ENCODE measurements around the gene ZDHHC7. TPM values are rescaled to one million over a fixed set of nuclear protein-coding genes. Genes with fewer than 3 reads are reported as not detected.

The ZDHHC7 gene
- total RNA-seq, 3 donors from 2014 or later: 38.7 to 69.6 (median 41.1) TPM

DNA sequence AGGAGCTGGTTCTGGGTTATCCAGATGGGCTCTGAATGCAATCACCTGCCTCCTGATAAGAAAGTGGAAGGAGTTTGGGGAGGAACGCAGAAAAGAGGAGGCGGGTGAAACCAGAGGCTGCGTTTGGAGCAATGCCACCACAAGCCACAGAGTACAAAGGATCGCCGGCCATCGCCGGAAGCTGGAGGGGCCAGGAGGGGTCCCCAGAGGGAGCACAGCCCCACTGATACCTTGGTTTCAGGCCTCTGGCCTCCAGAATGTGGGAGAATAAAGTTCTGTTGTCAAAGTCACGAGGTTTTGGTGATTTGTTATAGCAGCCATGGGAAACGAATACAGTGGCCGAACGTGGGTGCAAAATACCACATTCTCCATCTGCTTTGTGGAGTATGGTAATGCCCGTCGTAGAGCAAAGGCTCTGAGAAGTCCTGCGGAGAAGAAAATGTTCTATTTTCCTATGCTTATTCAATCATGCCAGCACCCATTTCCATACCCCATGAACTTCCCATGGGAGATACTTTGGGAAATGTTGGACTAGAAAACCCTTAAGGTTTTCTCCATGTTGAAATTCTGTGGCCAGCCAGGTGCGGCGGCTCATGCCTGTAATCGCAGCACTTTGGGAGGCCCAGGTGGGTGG is 51.4 kb downstream of the ZDHHC7 start:
- Histone ChIP-seq H3K9me3 (no peaks in the 10 kb centered on the region), H3K27ac (no peak overlapping the region), H3K27me3 (no peaks in the 10 kb centered on the region), H3K4me1 (no peaks in the 10 kb centered on the region), H3K4me3 (no peak overlapping the region), H3K36me3 (no peaks in the 10 kb centered on the region)
- TF ChIP-seq POLR2A (IDR thresholded peaks at IDR 0.05): no peak
- TF ChIP-seq POLR2AphosphoS5 (IDR thresholded peaks at IDR 0.05): no peak
- TF ChIP-seq, protein P1, sequence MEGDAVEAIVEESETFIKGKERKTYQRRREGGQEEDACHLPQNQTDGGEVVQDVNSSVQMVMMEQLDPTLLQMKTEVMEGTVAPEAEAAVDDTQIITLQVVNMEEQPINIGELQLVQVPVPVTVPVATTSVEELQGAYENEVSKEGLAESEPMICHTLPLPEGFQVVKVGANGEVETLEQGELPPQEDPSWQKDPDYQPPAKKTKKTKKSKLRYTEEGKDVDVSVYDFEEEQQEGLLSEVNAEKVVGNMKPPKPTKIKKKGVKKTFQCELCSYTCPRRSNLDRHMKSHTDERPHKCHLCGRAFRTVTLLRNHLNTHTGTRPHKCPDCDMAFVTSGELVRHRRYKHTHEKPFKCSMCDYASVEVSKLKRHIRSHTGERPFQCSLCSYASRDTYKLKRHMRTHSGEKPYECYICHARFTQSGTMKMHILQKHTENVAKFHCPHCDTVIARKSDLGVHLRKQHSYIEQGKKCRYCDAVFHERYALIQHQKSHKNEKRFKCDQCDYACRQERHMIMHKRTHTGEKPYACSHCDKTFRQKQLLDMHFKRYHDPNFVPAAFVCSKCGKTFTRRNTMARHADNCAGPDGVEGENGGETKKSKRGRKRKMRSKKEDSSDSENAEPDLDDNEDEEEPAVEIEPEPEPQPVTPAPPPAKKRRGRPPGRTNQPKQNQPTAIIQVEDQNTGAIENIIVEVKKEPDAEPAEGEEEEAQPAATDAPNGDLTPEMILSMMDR (IDR thresholded peaks at IDR 0.05): no peak
- no peak for DNase-seq (ENCODE audit: low spot score in 2 of 2)
- intact Hi-C loops (cut with DNase I; ENCODE audit: low total_unique reads): loop anchor here (10.0 kb wide), 1 partner anchor 205 kb away; no protein-coding TSS in a partner anchor

DNA sequence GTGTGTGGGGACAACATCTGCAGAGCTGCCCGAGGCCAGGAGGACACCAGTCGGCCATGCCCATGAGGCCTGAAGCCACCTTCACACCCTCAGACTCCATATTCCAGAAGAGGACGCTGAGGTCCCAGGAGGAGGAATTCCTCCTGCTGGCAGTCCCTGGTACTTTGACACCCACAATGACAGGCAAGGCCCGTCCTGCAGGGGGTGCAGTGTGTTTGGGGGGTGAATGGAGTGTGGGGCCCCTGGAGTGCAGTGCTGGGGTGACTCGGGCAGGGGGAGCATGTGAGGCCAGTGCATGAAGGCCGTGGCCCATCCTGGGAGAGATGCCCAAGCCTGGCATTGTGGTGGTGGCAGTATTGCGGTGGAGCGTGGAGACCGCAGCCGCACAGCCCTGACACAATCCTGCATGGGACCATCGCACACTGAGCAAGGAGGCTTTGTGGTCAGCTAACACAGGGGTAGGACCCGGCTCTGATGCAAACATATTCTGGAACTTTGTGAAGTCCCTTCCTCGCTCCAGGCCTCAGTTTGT is 52.2 kb downstream of the ZDHHC7 start:
- TF ChIP-seq, protein P1 (IDR thresholded peaks at IDR 0.05): no peak
- TF ChIP-seq POLR2AphosphoS5 (IDR thresholded peaks at IDR 0.05) (no peak), POLR2A (IDR thresholded peaks at IDR 0.05) (no peak)

DNA sequence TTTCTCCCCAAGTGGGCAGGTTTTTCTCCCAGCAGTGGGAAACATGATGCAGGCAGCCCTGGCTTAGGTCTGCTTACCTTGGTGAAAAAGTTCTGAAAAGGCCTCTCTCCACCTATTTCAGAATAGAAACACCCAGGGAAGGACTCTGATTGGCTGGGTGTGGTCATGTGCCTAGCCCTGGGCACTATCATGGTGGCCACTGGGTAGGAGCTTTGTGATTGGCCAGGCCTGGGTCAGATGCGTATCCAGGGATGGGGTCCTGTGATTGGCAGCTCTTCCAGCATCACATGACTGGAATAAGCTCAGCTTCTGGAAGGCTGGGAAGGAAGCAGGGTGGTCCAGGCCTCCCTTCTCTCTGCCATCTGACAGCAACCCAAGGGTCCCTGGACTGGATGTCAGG is 53.5 kb downstream of the ZDHHC7 start:
- Histone ChIP-seq H3K36me3 (no peaks in the 10 kb centered on the region), H3K4me3 (no peak overlapping the region), H3K9me3 (no peaks in the 10 kb centered on the region), H3K27me3 (no peaks in the 10 kb centered on the region), H3K27ac (no peak overlapping the region), H3K4me1 (no peaks in the 10 kb centered on the region)
- DNase-seq (ENCODE audit: low spot score in 2 of 2): no peak
- TF ChIP-seq, protein P1 (IDR thresholded peaks at IDR 0.05): no peak
- TF ChIP-seq POLR2A (IDR thresholded peaks at IDR 0.05) (no peak), POLR2AphosphoS5 (IDR thresholded peaks at IDR 0.05) (no peak)
- intact Hi-C loops (cut with DNase I; ENCODE audit: low total_unique reads): loop anchor here (10.0 kb wide), 1 partner anchor 203 kb away; no protein-coding TSS in a partner anchor

More for the DNA sequence above, 52.2 kb downstream of the ZDHHC7 start:
- no peak for DNase-seq (ENCODE audit: low spot score in 2 of 2)
- Histone ChIP-seq H3K27ac (no peak overlapping the region), H3K9me3 (no peaks in the 10 kb centered on the region), H3K4me1 (no peaks in the 10 kb centered on the region), H3K4me3 (no peak overlapping the region), H3K27me3 (no peaks in the 10 kb centered on the region), H3K36me3 (no peaks in the 10 kb centered on the region)
- intact Hi-C loops (cut with DNase I; ENCODE audit: low total_unique reads): loop anchor here (10.0 kb wide), 1 partner anchor 204 kb away; no protein-coding TSS in a partner anchor

DNA sequence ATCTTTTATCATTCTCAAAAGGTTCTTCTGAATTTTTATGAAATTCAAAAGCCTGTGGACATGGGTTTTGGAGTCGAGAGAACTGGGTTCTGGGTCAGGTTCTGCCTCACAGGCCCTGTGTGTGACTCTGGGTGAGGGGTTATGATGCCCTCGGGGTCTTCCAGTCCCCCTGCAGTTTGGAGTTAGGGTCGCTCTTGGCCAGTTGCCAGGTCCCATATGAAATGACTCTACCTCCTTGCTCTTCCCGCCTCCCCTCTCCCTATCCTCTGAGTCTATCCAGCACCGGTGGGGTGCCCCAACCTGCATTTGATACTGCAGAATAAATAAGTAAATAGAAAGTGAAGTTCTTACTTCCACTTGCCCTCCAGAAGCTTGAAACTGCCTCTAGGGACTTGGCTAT is 54.1 kb downstream of the ZDHHC7 start:
- no peaks in the 10 kb centered on the region for H3K27me3 ChIP-seq
- no peaks in the 10 kb centered on the region for H3K4me1 ChIP-seq
- no peaks in the 10 kb centered on the region for H3K9me3 ChIP-seq
- intact Hi-C loops (cut with DNase I; ENCODE audit: low total_unique reads): loop anchor here (10.0 kb wide), 1 partner anchor 202 kb away; no protein-coding TSS in a partner anchor
- no peak overlapping the region for H3K27ac ChIP-seq
- H3K36me3 ChIP-seq: no peaks in the 10 kb centered on the region
- H3K4me3 ChIP-seq: no peak overlapping the region
- no peak for TF ChIP-seq POLR2AphosphoS5 (IDR thresholded peaks at IDR 0.05)
- TF ChIP-seq POLR2A (IDR thresholded peaks at IDR 0.05): no peak
- DNase-seq (ENCODE audit: low spot score in 2 of 2): no peak

DNA sequence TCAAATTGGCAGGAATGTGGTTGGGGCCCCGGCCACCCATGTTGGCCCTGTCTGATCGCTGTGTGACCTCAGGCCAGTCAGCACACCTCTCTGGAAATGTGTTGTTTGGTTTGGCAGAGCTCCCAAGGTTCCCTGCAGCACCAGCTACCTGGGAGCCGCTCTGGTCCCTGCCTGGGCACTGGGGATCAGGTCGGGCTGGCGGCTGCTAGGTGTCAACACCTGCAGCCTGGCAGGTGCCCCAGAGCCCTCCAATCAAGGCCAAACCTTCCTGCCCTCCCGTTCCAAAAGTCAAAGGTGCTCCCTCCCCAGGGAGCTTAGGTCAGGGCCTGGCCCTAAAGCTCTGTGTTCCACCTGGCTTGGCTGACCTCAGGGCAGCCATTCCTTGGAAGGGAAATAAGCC is 55.9 kb downstream of the ZDHHC7 start:
- TF ChIP-seq POLR2A (IDR thresholded peaks at IDR 0.05) (no peak), POLR2AphosphoS5 (IDR thresholded peaks at IDR 0.05) (no peak)
- TF ChIP-seq, protein P1 (IDR thresholded peaks at IDR 0.05): no peak
- intact Hi-C loops (cut with DNase I; ENCODE audit: low total_unique reads): loop anchor here (10.0 kb wide), 1 partner anchor 201 kb away; no protein-coding TSS in a partner anchor
- no peak for DNase-seq (ENCODE audit: low spot score in 2 of 2)
- Histone ChIP-seq H3K27ac (no peak overlapping the region), H3K9me3 (no peaks in the 10 kb centered on the region), H3K27me3 (no peaks in the 10 kb centered on the region), H3K4me3 (no peak overlapping the region), H3K4me1 (no peaks in the 10 kb centered on the region), H3K36me3 (no peaks in the 10 kb centered on the region)
